HG03520 (cell line): ENCODE data around the gene PSMD6.
A peak's percentile ranks its signal among the peaks of the same experiment; 100 is the strongest.

Experiments
- ATAC-seq: cut with Tn5 transposase; IDR thresholded peaks from one replicate; pipeline ENCODE4 v1.9.1; 2021; ENCODE audit warnings: mild to moderate bottlenecking, moderate library complexity; ENCODE audit not compliant: unreplicated experiment

PSMD6 gene

DNA sequence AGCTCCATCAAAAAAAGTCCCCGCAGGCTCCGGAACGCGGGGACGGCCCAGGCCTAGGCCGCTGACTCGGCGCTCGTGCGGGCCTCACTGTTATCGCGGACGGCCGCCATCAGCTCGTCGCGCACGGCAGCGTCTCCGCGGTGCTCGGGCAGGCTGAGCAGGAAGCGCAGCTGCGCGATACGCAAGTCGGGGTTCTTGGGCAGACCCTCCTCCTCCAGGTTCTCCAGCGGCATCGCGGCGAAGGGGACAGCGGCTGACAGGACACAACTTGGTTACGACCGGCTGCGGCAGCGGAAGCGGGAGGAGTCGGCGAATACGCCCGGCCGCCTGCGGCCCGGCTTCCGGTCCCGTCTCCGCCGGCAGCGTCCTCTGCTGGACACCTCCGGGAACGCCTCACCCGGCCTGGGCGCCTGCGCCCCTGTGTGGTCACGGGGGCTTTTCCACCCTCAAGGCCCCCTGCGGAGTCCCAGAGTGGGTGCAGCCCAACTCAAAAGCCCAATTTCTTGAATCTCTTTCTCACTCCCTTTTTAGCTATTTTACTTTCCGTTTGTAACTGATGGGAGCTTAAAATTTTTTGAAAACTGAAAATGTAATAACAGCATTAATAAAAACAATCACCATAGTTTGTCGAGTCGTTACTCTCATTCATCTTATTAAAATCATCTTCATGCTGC lies at the start of gene PSMD6:
PSMD6 (minus strand) TSS at position 308 of the 674 bp plus-strand sequence; CDS start at position 233, 75 bp downstream.
- peak; percentile 97 for ATAC-seq

DNA sequence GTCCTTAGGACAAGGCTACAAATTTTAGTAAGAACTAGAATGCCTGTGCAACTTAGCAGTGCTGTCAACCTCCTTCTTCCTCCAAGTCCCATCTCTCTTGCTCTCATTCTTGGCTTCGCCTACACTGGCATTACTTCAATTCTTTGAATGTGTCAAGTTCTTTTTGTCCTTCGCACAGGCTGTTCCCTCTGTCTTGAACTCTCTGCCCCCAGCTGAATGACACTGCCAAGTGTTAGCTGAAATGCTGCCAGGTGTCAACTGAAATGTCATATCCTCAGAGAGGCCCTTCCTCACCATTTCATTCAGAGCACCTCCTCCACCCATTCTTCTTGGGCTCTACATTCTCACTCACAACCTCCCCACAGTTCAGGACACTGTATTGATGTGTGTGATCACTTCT lies 48.8 kb upstream of the PSMD6 start:
- ATAC-seq: no peak

DNA sequence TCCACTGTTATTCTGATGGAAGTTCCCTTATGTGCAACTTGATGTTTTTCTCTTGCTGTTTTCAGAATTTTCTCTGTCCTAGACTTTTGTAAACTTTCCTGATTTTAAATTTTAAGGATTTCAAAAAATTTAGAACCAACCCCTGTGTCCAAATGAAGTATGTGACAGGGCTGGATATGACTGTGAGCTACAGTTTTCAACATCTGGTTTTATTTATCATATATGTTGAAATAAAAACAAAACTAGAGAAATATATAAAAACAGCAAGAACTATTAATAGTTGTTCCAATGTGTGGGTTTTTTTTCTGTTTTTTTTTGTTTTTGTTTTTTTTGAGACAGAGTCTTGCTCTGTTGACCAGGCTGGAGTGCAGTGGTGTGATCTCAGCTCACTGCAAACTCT lies 47.4 kb upstream of the PSMD6 start:
- no peak for ATAC-seq

DNA sequence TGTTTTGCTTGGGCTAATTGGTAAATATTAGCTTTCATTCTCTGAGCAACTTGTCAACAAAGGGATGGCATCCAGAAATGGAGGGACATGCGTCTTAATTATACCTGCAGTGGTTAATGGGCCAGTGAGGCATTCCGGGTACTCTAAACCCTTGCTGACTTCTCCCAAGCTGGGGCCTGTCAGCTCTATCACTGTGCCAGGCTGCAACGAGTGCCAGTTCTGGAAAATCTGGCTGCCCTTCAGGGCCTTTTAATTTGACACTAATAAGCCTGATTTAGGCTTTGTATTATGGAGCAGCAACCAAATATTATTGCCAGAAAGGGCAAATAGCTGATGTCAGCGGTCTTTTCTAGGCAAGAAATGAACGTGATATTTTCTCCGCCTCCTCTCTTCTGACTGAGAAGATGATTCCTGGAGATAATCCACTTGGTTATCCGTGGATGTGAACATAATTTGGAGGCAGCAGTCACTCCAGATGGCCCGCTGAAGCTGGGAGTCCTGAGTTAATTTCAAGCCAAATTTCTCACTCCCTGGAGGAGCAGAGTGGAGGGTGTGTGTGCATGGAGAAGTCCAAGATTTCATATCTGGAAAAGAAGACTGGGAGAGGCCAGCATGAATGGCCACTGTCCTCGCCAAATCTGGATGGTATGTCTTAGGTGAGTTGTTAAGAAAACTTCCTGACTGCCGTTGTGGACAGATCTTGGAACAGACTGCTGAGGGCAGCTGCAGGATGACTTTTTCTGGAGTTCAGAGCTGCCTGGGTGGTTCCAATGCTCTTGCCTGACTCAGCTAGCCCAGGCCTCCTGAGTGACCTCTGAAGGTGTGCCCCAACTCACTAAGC lies 44.4 kb upstream of the PSMD6 start:
- ATAC-seq: no peak

DNA sequence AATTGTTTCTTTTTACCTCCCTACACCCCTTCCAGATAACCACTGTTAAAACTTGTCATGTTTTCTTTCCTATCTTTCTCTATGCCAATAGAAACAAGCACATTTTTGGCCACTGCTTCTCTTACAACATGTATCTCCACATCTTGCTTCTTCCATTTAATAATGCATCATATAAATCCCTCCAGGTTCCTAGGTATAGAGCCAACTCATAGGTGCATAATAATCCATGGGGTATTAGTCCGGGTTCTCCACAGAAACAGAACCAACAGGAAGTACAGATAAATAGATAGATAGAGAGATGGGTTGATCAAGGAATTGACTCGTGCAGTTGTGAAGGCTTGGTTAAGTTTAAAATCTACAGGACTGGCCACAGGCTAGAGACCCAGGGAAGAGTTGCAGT lies 41.5 kb upstream of the PSMD6 start:
- no peak for ATAC-seq

DNA sequence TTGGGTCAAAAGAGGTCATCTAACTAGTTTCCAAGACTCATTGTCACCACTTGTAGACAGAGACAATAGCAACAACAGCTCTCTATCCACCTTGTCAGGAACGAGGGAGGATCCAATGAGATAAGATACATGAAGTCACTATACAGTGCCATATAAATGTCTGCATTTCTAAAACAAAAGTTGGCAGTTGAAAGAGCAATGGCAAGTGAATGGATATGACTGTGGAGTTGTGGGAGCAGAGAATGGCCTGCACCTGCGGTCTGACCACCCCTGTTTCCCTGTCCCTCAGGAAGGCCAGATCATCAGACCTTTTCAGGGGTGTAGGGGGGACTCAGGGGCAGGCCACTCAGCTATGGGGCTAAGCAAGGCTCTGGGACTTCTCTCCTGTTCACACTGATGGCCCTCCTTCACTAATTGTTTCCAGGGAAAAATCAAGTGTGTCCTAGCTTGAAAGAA lies 40.7 kb upstream of the PSMD6 start:
- no peak for ATAC-seq

DNA sequence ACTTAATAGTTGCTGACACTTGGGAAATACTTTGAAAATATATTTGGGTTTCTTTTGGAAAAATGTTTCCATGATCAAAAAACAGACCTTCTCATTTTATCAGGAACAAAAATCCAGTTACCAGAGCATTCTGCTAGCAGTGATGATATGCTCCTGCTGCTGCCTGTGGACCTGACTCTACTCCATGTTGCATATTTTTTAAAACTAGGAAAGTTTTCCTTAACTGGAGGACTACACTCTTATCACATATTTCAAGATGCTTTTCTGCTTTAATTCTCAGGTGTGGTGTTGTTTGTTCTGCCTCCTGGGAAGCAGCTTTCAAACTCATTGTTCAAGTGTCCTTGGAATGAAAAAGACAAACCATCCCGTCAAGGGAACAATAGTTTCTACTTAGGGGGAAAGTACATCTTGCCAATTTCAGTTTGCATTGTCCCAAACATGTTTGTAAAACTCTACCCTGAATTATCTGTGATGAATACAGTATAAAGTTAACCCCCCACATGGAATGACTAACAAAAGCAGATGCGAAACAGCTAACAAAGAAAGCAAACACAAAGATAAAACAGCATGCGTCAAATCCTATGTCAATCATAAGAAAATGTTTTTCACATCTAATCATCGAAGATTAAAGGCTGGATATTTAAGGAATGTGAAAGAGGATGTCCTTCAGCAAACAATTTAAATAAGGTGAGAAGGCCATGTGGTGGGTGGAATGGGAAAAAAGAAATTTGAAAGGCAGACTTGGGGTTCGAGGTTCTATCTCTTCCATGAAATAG lies 40.1 kb upstream of the PSMD6 start:
- ATAC-seq: no peak

DNA sequence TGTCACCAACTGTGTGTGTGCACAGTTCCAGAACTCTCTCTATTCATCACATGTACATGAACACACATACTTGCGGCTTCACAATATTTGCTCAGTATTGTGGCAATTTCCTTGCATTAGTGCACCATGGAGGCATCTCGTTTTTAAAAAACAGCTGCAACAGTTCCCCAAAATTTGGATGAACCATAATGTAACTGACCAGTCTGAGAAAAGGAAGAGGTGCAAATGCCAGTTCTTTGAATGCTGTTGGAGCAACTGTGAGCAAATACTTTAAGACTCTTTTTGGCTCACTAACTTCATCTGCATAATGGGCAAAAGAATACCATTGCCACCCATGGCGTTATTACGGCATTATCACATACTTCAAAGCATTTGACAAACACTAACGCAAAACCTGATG lies 38.3 kb upstream of the PSMD6 start:
- ATAC-seq: no peak

DNA sequence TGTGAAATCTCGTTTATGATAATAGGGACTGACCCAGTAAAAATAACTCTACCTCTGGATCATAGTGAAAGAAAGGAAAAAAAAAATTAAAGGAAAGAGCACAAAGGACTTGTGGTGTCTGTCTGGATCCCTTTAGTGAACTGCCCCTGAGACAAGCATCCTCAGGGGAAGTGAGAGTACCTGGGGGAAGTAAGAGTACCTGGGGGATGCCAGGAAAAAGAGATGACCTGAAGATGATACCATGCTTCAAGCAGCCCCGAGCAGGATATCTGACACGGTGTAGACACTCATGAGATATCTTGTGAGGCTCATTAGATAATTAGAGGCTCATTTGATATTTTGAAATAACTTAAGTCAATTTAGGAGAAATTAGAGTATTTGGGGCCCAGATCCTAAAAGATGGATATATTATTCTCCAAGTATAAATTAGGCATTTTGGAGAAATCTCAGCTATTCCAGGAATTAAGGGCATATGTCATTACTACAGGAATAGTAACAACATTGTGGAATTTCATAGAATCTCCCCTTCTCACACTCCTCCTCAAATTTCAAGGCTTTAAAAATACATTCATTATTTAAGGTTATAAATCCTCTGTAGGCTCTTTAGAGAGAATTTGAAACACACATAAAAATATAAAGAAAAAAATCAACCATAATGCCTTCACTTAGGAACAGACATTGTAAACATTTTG lies 36.3 kb upstream of the PSMD6 start:
- ATAC-seq: no peak

DNA sequence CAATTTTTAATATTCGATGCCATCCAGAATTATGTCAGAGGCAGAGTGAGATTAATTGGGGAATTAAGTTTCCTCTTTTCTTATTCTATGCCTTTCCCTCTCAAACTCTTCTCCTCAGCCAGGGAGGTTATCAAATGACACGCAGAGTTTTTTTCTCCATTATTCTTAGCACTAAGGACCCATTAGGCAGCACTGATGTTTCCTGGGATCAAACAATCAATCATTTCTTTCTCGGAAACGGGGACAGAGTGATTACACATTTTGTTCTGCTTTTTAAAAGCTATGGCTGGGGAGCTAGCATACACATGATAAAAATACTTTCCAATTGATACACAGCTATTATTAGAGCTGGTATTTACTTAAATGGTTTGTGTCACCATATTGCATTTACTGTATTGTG lies 35.3 kb upstream of the PSMD6 start:
- no peak for ATAC-seq

DNA sequence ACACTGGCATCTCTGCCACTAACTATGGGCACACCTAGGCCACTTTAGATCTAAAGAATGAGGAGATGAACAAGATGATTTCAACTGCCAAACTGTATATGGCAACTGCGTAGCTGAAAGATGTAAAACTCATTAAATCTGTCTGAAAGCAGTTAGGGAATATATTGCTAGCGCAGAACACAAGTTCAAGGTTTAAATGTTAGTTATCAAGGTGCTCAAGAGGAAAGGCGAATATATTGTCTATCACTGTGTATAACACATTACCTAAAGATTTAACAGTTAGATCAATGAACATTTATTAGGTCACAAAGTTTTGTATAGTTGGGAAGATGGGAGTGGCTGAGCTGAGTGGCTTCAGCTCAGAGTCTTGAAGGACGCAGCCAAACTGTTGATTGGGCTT lies 33.9 kb upstream of the PSMD6 start:
- ATAC-seq: no peak

DNA sequence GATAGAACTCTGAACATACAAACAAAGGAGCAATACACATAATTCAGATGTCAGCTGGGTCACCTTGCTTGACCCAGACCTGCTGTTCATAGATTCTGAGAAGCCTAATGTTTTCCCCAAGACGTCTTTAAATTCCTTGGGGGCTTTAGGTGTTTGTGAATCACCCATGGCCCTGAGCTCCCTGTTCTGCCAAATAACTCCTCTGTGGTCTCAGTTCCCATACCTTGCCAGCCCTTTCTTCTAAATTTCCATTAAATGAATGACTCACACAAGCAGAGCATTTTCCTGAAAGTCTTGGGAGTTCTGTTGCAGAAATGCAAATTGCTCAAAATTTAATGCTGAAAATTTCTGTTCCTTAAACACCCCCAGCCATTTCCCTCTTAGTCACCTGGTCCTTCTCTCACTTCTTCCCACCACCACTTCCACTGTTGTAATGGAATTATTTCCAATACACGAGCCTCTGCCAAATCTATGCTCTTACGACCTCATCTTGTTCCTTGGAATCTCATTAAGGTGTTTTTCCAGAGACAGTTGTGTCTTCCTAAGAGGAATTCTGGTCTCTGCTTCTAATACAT lies 33.4 kb upstream of the PSMD6 start:
- no peak for ATAC-seq

DNA sequence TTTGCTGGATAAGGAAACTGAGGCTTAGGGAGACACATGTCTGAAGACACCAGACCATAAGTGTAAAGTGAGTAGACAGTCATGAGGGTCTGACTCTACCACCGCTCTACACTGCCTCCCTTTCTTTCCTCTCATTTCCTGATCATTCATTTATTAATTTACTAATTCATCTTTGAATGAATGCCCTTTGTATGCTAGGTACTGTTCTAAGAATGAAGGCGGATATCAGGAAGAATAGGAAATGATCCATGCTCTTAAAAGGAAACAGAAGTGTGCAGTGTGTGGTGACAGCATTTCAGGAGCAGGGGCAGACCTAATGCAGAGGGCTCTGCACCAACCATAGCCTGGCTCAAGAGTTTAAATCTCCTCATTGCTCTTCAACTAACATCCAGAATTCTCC lies 31.8 kb upstream of the PSMD6 start:
- ATAC-seq: no peak

DNA sequence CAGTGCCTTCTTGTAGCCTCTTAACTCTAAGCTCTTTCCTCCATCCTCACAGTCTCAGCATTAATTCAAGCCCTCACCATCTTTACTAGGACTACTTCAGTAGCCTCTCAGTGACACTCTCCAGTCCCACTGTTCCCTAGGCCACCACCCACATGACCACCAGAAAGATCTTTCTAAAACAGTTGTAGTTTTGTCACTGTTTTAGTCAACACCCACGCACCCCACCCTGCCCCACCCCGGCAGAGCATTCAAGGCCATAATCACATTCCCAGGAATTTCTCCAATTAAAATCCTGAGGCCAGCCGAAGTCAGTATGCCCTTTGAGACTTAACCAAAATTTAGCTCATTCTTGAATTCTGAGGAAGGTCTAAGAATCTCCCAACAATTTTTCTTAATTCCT lies 31.2 kb upstream of the PSMD6 start:
- no peak for ATAC-seq

DNA sequence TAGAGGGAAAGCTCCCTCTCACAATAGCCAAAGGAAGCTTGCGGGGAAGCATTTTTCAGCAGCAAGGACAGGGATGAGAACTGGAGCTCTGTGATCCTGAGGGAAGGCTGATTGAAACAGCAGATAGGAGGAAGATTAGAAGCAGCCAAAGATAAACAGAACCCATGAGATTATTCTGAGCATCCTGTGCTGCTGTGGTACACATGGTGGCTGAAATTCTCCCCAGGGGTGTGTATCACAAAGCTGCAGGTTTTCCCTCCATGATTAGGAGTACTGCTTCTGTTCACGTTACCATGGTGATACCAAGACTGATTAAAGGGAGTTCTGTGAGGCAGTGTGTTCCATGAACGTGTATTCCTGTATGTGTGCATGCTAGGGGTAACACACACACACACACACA lies 30.3 kb upstream of the PSMD6 start:
- no peak for ATAC-seq

DNA sequence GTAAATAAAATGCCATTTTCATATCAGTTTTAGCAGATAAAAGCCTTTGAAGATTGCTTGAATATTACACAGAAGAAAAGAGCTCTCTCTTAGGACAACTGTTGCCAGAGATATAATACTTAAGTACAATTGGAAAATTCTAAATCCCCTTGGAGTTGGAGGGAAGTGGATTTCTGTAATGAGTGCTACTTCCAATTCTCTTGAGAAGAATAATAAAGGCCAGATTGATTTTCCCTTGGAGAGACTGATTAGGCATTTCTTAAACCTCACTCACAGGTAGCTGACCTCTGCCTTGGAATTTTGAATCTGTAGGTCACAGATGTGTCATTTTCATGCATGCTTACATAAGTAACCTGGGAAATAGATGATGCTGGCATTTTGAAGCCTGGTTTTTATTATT lies 29.8 kb upstream of the PSMD6 start:
- ATAC-seq: no peak

DNA sequence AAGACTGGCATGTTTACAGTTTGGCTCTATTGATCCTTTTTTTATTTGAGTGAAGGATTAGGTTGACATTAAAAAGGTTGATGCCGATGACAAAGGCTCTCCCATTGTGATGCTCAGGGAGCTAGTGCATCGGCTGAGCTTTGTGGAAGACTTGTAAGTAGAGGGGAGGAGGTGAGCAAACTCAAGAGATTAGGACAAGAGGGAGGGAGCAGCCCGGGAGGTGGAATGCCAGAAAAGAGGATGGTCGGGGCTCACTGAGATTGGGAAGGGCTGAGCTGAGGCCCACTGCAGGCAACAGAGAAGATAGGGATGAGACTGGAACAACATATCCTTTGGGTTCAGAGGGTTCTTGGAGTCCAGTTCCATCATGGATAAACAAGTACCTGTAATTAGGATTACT lies 26.5 kb upstream of the PSMD6 start:
- ATAC-seq: no peak

DNA sequence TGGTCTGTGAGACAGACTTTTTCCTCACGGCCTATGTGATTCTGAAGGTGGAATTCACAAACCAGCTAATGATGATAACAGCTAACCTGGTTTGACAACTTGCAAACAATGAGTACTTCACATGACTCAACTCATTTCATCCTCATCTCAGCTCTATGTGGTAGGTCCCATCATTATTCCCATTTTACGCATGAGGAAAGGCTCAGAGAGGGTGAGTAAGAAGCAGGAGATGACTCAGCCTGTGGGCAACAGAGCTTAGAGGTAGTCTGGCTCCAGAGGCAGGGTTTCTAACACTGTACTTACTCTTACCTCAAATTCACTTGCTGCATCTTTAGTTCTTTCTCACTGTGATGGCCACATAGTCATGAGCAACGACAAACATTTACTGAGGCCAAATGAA lies 25.8 kb upstream of the PSMD6 start:
- no peak for ATAC-seq

DNA sequence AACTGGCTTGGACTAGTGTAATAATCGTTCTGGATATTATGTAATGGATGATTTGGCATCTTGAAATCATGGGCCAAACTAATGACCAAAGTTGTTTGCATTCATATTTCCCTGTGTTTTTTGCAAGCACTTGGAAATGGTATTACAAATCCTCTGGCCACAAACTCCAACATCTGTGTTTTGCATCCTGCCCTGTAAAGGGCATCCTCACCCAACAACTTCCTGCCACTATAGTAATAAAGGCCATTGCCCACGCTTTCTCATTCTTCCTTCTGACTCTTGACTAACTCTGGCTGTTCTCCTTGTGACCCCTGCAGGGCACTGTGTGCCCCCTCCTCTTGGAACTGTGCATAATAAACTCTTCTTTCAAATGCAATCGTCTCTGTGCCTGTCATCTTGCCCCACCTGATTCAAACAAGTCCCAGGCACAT lies 25.4 kb upstream of the PSMD6 start:
- no peak for ATAC-seq

DNA sequence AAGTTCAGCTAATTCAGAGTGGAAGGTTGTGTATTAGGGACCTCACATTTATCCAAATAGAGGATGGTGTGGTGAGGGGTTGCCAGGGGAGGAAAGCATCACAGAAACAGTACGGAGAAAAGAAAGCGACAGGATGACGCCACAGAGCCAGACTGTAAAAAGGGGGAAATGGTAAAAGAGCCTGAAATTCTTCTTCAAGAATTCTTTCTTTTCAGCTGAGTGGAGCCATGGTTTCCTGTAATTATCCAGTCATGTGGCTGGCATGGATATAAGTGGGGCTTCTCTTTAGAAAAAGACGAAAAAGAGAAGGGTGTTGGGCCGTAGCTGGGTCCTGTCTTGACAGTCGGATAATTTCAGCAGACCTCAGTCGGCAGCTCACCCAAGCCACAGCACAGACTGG lies 24.5 kb upstream of the PSMD6 start:
- no peak for ATAC-seq
